Measurements from ENCODE around the gene VTA1.
"Not testable (repeated sequence)": the region's sequence is repeated elsewhere in the genome, so short reads cannot be mapped to it uniquely, and the experiment has no call there.

VTA1 gene

GRCh38 chr6:142130814-142131213 lies 16.2 kb upstream of the VTA1 start:
- no peak for TF ChIP-seq CTCF (IDR thresholded peaks at IDR 0.05; ENCODE audit: low read depth, low read length)
- DNase-seq (ENCODE audit: extremely low read depth, low read depth): no peak

- TF ChIP-seq CTCF (IDR thresholded peaks at IDR 0.05; ENCODE audit: low read depth, low read length): no peak
- DNase-seq (ENCODE audit: extremely low read depth, low read depth): no peak
Measured at GRCh38 chr6:142132625-142133024, 14.4 kb upstream of the VTA1 start, which contains the start of gene GJE1. Gene GJE1 (plus strand): TSS chr6:142132925. CDS start chr6:142133159, 234 bp downstream.

GRCh38 chr6:142138876-142139275 lies 8.2 kb upstream of the VTA1 start:
- no peak for TF ChIP-seq CTCF (IDR thresholded peaks at IDR 0.05; ENCODE audit: low read depth, low read length)
- DNase-seq (ENCODE audit: extremely low read depth, low read depth): no peak

GRCh38 chr6:142141531-142141930 lies 5.5 kb upstream of the VTA1 start:
- not testable (repeated sequence) for DNase-seq (ENCODE audit: extremely low read depth, low read depth)

- TF ChIP-seq CTCF (IDR thresholded peaks at IDR 0.05; ENCODE audit: low read depth, low read length): no peak
- DNase-seq (ENCODE audit: extremely low read depth, low read depth): peak; percentile 12
Measured at GRCh38 chr6:142152746-142153145, 5.7 kb downstream of the VTA1 start.

- no peak for TF ChIP-seq CTCF (IDR thresholded peaks at IDR 0.05; ENCODE audit: low read depth, low read length)
- no peak for DNase-seq (ENCODE audit: extremely low read depth, low read depth)
Measured at GRCh38 chr6:142153196-142153595, 6.1 kb downstream of the VTA1 start.

GRCh38 chr6:142154336-142154735 lies 7.3 kb downstream of the VTA1 start:
- no peak for DNase-seq (ENCODE audit: extremely low read depth, low read depth)
- no peak for TF ChIP-seq CTCF (IDR thresholded peaks at IDR 0.05; ENCODE audit: low read depth, low read length)

GRCh38 chr6:142155091-142155490 lies 8.0 kb downstream of the VTA1 start:
- no peak for TF ChIP-seq CTCF (IDR thresholded peaks at IDR 0.05; ENCODE audit: low read depth, low read length)
- DNase-seq (ENCODE audit: extremely low read depth, low read depth): no peak

Data from AG09319 (cell line).